Retina (tissue), 1 donor: Measurements from ENCODE around the gene TNS1.
"Not testable (repeated sequence)": the region's sequence is repeated elsewhere in the genome, so short reads cannot be mapped to it uniquely, and the experiment has no call there.

ENCODE experiments used
- DNase-seq: peaks from one replicate; pipeline ENCODE4 v3.0.0-alpha.2; 2016

TNS1 gene

GRCh38 chr2:218029366-218030360 lies 26.9 kb upstream of the TNS1 start:
- peak; percentile 6 for DNase-seq

- peak; percentile 4 for DNase-seq
These were observed 26.0 kb upstream of the TNS1 start for GRCh38 chr2:218028562-218029348.

GRCh38 chr2:218028189-218028495 lies 25.3 kb upstream of the TNS1 start:
- no peak for DNase-seq

GRCh38 chr2:218027426-218028188 lies 24.8 kb upstream of the TNS1 start:
- no peak for DNase-seq

- DNase-seq = no peak
These were observed 24.1 kb upstream of the TNS1 start for GRCh38 chr2:218026676-218027425.

- DNase-seq = no peak
These were observed 23.4 kb upstream of the TNS1 start for GRCh38 chr2:218026244-218026643.

GRCh38 chr2:218024871-218025270 lies 22.1 kb upstream of the TNS1 start:
- DNase-seq = no peak

GRCh38 chr2:218024336-218024735 lies 21.5 kb upstream of the TNS1 start:
- DNase-seq = peak; percentile 1

- DNase-seq = peak; percentile 0
These were observed 20.8 kb upstream of the TNS1 start for GRCh38 chr2:218023636-218024035.

GRCh38 chr2:218022851-218023530 lies 20.2 kb upstream of the TNS1 start:
- no peak for DNase-seq

- DNase-seq = peak; percentile 44
These were observed 19.5 kb upstream of the TNS1 start for GRCh38 chr2:218022131-218022850.

GRCh38 chr2:218021536-218022071 lies 18.8 kb upstream of the TNS1 start:
- DNase-seq = no peak

- no peak for DNase-seq
These were observed 18.3 kb upstream of the TNS1 start for GRCh38 chr2:218020966-218021535.

GRCh38 chr2:218020281-218020680 lies 17.5 kb upstream of the TNS1 start:
- no peak for DNase-seq

GRCh38 chr2:218019411-218020060 lies 16.7 kb upstream of the TNS1 start:
- no peak for DNase-seq

- not testable (repeated sequence) for DNase-seq
These were observed 16.0 kb upstream of the TNS1 start for GRCh38 chr2:218018842-218019125.

- DNase-seq = no peak
These were observed 14.6 kb upstream of the TNS1 start for GRCh38 chr2:218017211-218018053.

GRCh38 chr2:218016810-218017209 lies 14.0 kb upstream of the TNS1 start:
- no peak for DNase-seq
